MM.1S (cell line): Measurements from ENCODE around the gene GFER.

Source experiments
- DNase-seq: peaks from one replicate; pipeline ENCODE4 v3.0.0-alpha.2; 2015
- H2AFZ ChIP-seq: fragments of 300-600 bp; sonication (generic); 2 replicates; pipeline ENCODE4 v1.6.0; 2016; ENCODE audit warnings: antibody characterized with exemption, low read length
- H3F3A ChIP-seq: fragments of 300-600 bp; sonication (generic); 2 replicates; pipeline ENCODE4 v1.6.1; 2016; ENCODE audit warnings: mild to moderate bottlenecking, antibody characterized with exemption, low read length, moderate library complexity, mixed read lengths; ENCODE audit not compliant: insufficient read depth
- H3K27ac ChIP-seq: fragments of 300-600 bp; sonication (generic); 2 replicates; pipeline ENCODE4 v1.5.1; 2016; ENCODE audit warnings: mild to moderate bottlenecking, low read length
- H3K27me3 ChIP-seq: fragments of 300-600 bp; sonication (generic); replicated peaks from 2 replicates; pipeline ENCODE4 v1.6.0; 2016; ENCODE audit warnings: low read length; ENCODE audit not compliant: insufficient read depth
- H3K36me3 ChIP-seq: fragments of 300-600 bp; sonication (generic); replicated peaks from 2 replicates; pipeline ENCODE4 v1.6.1; 2016; ENCODE audit warnings: mild to moderate bottlenecking, low read length, mixed read lengths; ENCODE audit not compliant: insufficient read depth
- H3K4me1 ChIP-seq: fragments of 300-600 bp; sonication (generic); 2 replicates; pipeline ENCODE4 v1.6.1; 2016; ENCODE audit warnings: low read length, mixed read lengths
- H3K4me2 ChIP-seq: fragments of 300-600 bp; sonication (generic); 2 replicates; pipeline ENCODE4 v1.6.0; 2016; ENCODE audit warnings: low read depth, low read length
- H3K4me3 ChIP-seq: fragments of 300-600 bp; sonication (generic); 2 replicates; pipeline ENCODE4 v1.5.1; 2016; ENCODE audit warnings: low read length, mixed read lengths
- H3K79me2 ChIP-seq: fragments of 300-600 bp; sonication (generic); 2 replicates; pipeline ENCODE4 v1.6.1; 2016; ENCODE audit warnings: mixed run types, low read length, mixed read lengths
- H3K9ac ChIP-seq: fragments of 300-600 bp; sonication (generic); 2 replicates; pipeline ENCODE4 v1.6.1; 2016; ENCODE audit warnings: low read length, mixed read lengths
- H3K9me2 ChIP-seq: fragments of 300-600 bp; sonication (generic); replicated peaks from 2 replicates; pipeline ENCODE4 v1.6.1; 2016; ENCODE audit warnings: mild to moderate bottlenecking, low read length, mixed read lengths; ENCODE audit not compliant: insufficient read depth
- H3K9me3 ChIP-seq: fragments of 300-600 bp; sonication (generic); replicated peaks from 2 replicates; pipeline ENCODE4 v1.6.1; 2016; ENCODE audit warnings: mild to moderate bottlenecking, low read length, mixed read lengths; ENCODE audit not compliant: insufficient read depth
- H4K20me1 ChIP-seq: fragments of 300-600 bp; sonication (generic); 2 replicates; pipeline ENCODE4 v1.6.1; 2016; ENCODE audit warnings: mild to moderate bottlenecking, low read length, moderate library complexity, mixed read lengths; ENCODE audit not compliant: insufficient read depth
- EZH2 ChIP-seq: fragments of 300-600 bp; sonication (generic); optimal IDR thresholded peaks from 2 replicates; pipeline ENCODE3; 2017; ENCODE audit warnings: low read depth, mild to moderate bottlenecking, antibody characterized with exemption, low read length, mixed read lengths
- EZH2phosphoT487 ChIP-seq: fragments of 300-600 bp; sonication (generic); IDR thresholded peaks from 2 replicates; pipeline ENCODE4 v1.6.1; 2018; ENCODE audit warnings: antibody characterized with exemption, low read length
- TF ChIP-seq, protein P1 (sequence below): fragments of 300-600 bp; sonication (generic); IDR thresholded peaks from 2 replicates; pipeline ENCODE4 v1.5.1; 2016; ENCODE audit warnings: antibody characterized with exemption, low read length, mixed read lengths

The GFER gene

DNA sequence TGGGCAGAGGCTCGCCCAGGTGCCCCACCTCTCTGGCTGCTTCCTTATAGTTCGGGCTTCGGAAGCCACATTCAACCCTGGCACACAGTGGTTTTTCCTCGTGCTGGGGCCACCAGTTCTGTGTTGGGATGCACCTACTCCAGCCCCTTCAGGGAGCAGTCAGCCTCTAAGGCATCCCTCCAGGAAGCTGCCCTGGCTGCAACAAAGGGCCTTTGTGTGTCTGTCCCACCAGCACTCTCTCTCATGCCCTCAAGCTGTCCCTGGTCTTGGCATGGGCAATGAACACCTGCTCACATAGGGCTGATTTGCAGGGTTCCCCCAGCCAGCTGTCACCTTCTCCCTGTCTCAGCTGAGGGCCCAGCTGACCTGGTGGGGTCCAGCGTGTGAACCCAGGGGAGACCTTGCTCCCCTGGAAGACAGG lies 2.0 kb upstream of the GFER start:
- Histone ChIP-seq H4K20me1 (no peaks in the 10 kb centered on the region), H3K4me2 (no peak overlapping the region), H3K27me3 (peaks cover 39% of the 10 kb centered on the region), H3K9ac (no peak overlapping the region), H3F3A (peaks cover 27% of the 10 kb centered on the region), H3K27ac (no peak overlapping the region), H3K79me2 (peaks cover 16% of the 10 kb centered on the region), H3K4me1 (peaks cover 16% of the 10 kb centered on the region), H2AFZ (no peak overlapping the region), H3K9me2 (no peaks in the 10 kb centered on the region), H3K36me3 (0 out of 2 replicates have a peak, but pooled peaks cover 4% of the 10 kb centered on the region), H3K4me3 (no peak overlapping the region), H3K9me3 (no peaks in the 10 kb centered on the region)
- no peak for DNase-seq
- TF ChIP-seq EZH2phosphoT487 (no peak), EZH2 (no peak)
- TF ChIP-seq, protein P1, sequence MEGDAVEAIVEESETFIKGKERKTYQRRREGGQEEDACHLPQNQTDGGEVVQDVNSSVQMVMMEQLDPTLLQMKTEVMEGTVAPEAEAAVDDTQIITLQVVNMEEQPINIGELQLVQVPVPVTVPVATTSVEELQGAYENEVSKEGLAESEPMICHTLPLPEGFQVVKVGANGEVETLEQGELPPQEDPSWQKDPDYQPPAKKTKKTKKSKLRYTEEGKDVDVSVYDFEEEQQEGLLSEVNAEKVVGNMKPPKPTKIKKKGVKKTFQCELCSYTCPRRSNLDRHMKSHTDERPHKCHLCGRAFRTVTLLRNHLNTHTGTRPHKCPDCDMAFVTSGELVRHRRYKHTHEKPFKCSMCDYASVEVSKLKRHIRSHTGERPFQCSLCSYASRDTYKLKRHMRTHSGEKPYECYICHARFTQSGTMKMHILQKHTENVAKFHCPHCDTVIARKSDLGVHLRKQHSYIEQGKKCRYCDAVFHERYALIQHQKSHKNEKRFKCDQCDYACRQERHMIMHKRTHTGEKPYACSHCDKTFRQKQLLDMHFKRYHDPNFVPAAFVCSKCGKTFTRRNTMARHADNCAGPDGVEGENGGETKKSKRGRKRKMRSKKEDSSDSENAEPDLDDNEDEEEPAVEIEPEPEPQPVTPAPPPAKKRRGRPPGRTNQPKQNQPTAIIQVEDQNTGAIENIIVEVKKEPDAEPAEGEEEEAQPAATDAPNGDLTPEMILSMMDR = no peak

DNA sequence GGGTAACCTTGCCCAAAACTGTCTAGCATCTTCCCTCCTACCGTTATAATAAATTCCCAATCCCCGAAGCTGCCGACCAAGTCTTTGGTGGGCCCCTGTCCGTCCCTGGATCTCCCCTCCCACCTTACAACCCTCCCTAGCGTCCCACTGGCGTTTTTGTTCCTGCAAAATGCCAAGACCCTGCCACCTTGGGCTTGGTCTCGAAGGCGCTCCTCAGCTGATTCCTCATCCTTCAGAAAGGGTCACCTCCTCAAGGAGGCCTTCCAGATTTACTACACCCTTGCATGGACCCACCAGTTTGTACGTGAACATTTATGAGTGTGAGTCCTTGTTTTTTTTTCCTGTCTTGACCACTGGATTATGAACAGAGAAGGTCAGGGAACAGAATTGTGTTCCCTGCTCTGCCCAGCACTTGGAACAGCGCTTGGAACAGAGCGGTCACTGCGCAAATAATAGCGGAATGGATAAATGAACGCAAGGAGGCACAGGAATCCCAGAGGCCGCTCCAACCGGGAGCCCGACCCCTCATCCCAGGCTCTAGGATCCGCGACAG lies 926 bp upstream of the GFER start:
- H3K4me3 ChIP-seq = peak overlapping the region; percentile 57
- H3K79me2 ChIP-seq = peaks cover 16% of the 10 kb centered on the region
- H3K4me1 ChIP-seq = peaks cover 16% of the 10 kb centered on the region
- no peak overlapping the region for H3K9ac ChIP-seq
- no peaks in the 10 kb centered on the region for H4K20me1 ChIP-seq
- H3K27me3 ChIP-seq = peaks cover 39% of the 10 kb centered on the region
- peaks cover 27% of the 10 kb centered on the region for H3F3A ChIP-seq
- 0 out of 2 replicates have a peak, but pooled peaks cover 4% of the 10 kb centered on the region for H3K36me3 ChIP-seq
- H3K9me3 ChIP-seq = no peaks in the 10 kb centered on the region
- no peaks in the 10 kb centered on the region for H3K9me2 ChIP-seq
- H2AFZ ChIP-seq = peak overlapping the region; percentile 62; the same call in 1 of the 2 replicates
- TF ChIP-seq EZH2phosphoT487 = no peak
- TF ChIP-seq EZH2 = peak; percentile 68
- no peak for DNase-seq
- peak overlapping the region; percentile 97 for H3K4me2 ChIP-seq
- no peak overlapping the region for H3K27ac ChIP-seq

DNA sequence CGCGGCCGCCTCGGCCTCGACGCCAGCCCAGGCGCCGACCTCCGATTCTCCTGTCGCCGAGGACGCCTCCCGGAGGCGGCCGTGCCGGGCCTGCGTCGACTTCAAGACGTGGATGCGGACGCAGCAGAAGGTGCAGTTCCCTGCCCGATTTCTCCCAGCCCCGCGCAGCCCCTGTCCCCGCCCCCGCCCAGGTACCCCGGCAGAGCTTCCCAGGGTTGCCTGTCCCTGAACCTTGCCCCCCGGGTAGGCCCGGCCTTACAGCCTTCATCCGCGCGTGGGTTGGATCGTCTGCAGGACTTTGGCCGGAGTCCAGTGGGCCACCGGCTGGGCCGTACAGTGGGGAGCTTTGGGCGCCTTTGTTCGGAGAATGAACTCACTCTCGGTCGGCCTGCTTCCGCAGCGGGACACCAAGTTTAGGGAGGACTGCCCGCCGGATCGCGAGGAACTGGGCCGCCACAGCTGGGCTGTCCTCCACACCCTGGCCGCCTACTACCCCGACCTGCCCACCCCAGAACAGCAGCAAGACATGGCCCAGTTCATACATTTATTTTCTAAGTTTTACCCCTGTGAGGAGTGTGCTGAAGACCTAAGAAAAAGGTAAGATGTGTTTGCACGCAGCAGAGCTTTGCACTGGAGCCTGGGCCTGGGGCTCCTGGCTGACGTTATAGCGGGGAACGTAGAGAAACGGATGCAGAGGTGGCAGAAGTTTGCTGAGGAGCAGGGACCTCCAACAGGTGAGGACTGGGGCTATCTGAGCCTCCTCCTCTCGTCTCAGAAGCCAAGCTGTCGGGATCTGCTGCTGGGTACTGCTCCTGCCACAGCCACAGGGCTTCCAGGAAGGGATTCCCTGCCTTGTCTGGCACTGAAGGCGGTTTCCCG lies 593 bp downstream of the GFER start:
- Histone ChIP-seq H3K27ac (no peak overlapping the region), H4K20me1 (no peaks in the 10 kb centered on the region), H3K79me2 (peaks cover 16% of the 10 kb centered on the region), H3K9ac (peak overlapping the region; percentile 86), H3K9me2 (no peaks in the 10 kb centered on the region), H3K9me3 (no peaks in the 10 kb centered on the region), H3K4me3 (peak overlapping the region; percentile 99), H2AFZ (peak overlapping the region; percentile 9), H3K4me2 (peak overlapping the region; percentile 91), H3K36me3 (0 out of 2 replicates have a peak, but pooled peaks cover 4% of the 10 kb centered on the region), H3F3A (peaks cover 27% of the 10 kb centered on the region), H3K4me1 (peaks cover 16% of the 10 kb centered on the region), H3K27me3 (peaks cover 39% of the 10 kb centered on the region)
- DNase-seq = no peak
- no peak for TF ChIP-seq EZH2phosphoT487
- no peak for TF ChIP-seq EZH2
- TF ChIP-seq, protein P1 = no peak
